Kidney capillary endothelial cell (primary cell): ENCODE results near the gene RNU11.
A peak's percentile ranks its signal among the peaks of the same experiment; 100 is the strongest.
"Not testable (repeated sequence)": the region's sequence is repeated elsewhere in the genome, so short reads cannot be mapped to it uniquely, and the experiment has no call there.

Experiments
- DNase-seq: peaks from one replicate; pipeline ENCODE4 v3.0.0-alpha.2; 2018; ENCODE audit warnings: low spot score

The RNU11 gene

GRCh38 chr1:28648474-28649198 is at the start of gene RNU11:
TSS of gene RNU11 (plus strand) at chr1:28648600.
- DNase-seq, result peak; percentile 91

GRCh38 chr1:28601696-28602095 is 46.7 kb upstream of the RNU11 start:
- no peak for DNase-seq

GRCh38 chr1:28602536-28603439 is 45.6 kb upstream of the RNU11 start:
- peak; percentile 56 for DNase-seq

GRCh38 chr1:28604411-28604810 is 44.0 kb upstream of the RNU11 start:
- DNase-seq, result no peak

GRCh38 chr1:28604962-28605361 is 43.4 kb upstream of the RNU11 start:
- no peak for DNase-seq

GRCh38 chr1:28606771-28607170 is 41.6 kb upstream of the RNU11 start:
- DNase-seq, result no peak

GRCh38 chr1:28613175-28613574 is 35.2 kb upstream of the RNU11 start:
- DNase-seq, result no peak

- DNase-seq, result no peak
These were observed 16.7 kb upstream of the RNU11 start for GRCh38 chr1:28631713-28632112.

- DNase-seq, result no peak
These were observed 15.8 kb upstream of the RNU11 start for GRCh38 chr1:28632560-28632959.

GRCh38 chr1:28640766-28641165 is 7.6 kb upstream of the RNU11 start:
- DNase-seq, result peak; percentile 27

- DNase-seq, result peak; percentile 21
These were observed 6.1 kb upstream of the RNU11 start for GRCh38 chr1:28642056-28642846.

GRCh38 chr1:28642847-28643635 is 5.4 kb upstream of the RNU11 start, which contains the start of gene TAF12:
TSS of gene TAF12 (minus strand) at chr1:28643067. CDS start at chr1:28622081, 20,986 bp downstream.
- peak; percentile 93 for DNase-seq

- no peak for DNase-seq
These were observed 3.9 kb upstream of the RNU11 start for GRCh38 chr1:28644494-28644893.

GRCh38 chr1:28645406-28645805 is 3.0 kb upstream of the RNU11 start:
- not testable (repeated sequence) for DNase-seq

- no peak for DNase-seq
These were observed 2.4 kb upstream of the RNU11 start for GRCh38 chr1:28646040-28646439.

GRCh38 chr1:28648008-28648473 is 359 bp upstream of the RNU11 start:
- peak; percentile 95 for DNase-seq

- DNase-seq, result not testable (repeated sequence)
These were observed 4.7 kb downstream of the RNU11 start for GRCh38 chr1:28653063-28653462.

- peak; percentile 26 for DNase-seq
These were observed 5.5 kb downstream of the RNU11 start for GRCh38 chr1:28653870-28654269.

- not testable (repeated sequence) for DNase-seq
These were observed 7.3 kb downstream of the RNU11 start for GRCh38 chr1:28655448-28656311.

GRCh38 chr1:28656335-28656734 is 7.9 kb downstream of the RNU11 start:
- no peak for DNase-seq
